Sigmoid colon (tissue), 4 donors: ENCODE results near the gene COL4A6.

Experiments used
- CTCF ChIP-seq, 4 experiments: fragments of 450-650 bp in 3 of 4; fragments of 200-600 bp in 1 of 4; IDR thresholded peaks; one replicate each; pipeline ENCODE4 v1.5.1; 2016 to 2019; ENCODE audit warnings: antibody characterized with exemption in 4 of 4, mild to moderate bottlenecking in 3 of 4, moderate library complexity in 2 of 4
- EP300 ChIP-seq, 4 donors: sonication (generic); formaldehyde crosslinking; IDR thresholded peaks; one replicate each; pipeline ENCODE4 v1.6.1; 2017; ENCODE audit warnings: antibody characterized with exemption in 4 of 4
- POLR2A ChIP-seq, 2 donors: fragments of 450-650 bp; IDR thresholded peaks; one replicate each; pipeline ENCODE4 v1.6.1; 2016; ENCODE audit warnings: antibody characterized with exemption in 2 of 2, mild to moderate bottlenecking in 2 of 2, moderate library complexity in 2 of 2
- POLR2AphosphoS5 ChIP-seq, 4 donors: sonication (generic); formaldehyde crosslinking; IDR thresholded peaks; one replicate each; pipeline ENCODE4 v1.6.1; 2017; ENCODE audit warnings: antibody characterized with exemption in 4 of 4

GRCh38 chrX:108270739-108271396 is 167.4 kb downstream of the COL4A6 start:
- no peak for TF ChIP-seq CTCF (IDR thresholded peaks at IDR 0.05)
- no peak for TF ChIP-seq EP300 (IDR thresholded peaks at IDR 0.05)
- TF ChIP-seq POLR2AphosphoS5 (IDR thresholded peaks at IDR 0.05) = peak; percentile 10 to 78 (median 49)
- no peak for TF ChIP-seq POLR2A (IDR thresholded peaks at IDR 0.05)
